NCI-H187 treated with DMSO at 0.1 percent for 48 hours (cell line): ENCODE data around the gene XYLB.

Source experiments
- DNase-seq: peaks from one replicate; lab custom pipeline; 2025; lab: John Stamatoyannopoulos, UW

The XYLB gene

GRCh38 chr3:38454884-38455638 is 108.5 kb downstream of the XYLB start:
- DNase-seq: no peak

- no peak for DNase-seq
Measured at GRCh38 chr3:38455639-38456430, 109.2 kb downstream of the XYLB start.

DNA sequence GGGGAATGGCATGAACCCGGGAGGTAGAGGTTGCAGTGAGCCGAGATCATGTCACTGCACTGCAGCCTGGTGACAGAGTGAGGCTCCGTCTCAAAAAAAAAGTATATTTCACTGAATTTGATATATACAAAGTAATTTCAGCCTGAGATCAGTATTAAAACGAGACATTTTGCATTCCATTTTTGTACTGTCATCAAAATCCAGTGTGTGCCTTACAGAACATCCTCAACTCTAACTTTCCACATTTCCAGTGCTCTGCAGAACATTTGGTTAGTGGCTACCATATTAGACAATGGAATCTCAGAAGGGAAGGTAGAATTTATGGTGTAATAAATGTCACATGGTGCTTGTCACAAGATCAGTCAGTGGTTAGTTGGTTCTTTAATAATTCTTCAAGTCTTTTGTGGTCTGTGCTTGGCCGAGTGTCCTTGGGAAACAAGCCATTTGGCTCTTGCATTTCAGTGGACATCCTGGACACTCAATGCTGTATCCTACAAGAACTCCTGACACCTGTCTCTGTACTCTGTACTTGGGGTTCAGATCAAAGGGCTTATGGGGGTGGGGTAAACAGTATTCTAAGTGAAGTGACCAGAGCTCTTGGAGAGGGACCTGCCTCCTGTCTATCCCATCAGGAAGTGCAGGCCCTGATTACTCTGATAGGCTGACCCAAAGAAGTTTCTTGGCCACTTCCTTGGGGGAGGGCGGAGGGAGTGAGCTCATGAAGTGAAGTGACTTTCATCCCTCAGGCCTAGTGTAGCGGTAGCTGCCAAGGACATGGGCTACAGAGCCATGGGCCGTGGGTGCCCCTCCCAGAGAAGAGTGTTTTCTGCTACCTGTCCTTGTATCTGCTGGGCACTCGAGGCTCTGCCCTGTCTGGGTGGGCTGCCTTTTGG is 110.8 kb downstream of the XYLB start:
- no peak for DNase-seq

GRCh38 chr3:38458796-38459498 is 112.4 kb downstream of the XYLB start:
- no peak for DNase-seq

GRCh38 chr3:38459499-38460048 is 113.0 kb downstream of the XYLB start:
- no peak for DNase-seq

DNA sequence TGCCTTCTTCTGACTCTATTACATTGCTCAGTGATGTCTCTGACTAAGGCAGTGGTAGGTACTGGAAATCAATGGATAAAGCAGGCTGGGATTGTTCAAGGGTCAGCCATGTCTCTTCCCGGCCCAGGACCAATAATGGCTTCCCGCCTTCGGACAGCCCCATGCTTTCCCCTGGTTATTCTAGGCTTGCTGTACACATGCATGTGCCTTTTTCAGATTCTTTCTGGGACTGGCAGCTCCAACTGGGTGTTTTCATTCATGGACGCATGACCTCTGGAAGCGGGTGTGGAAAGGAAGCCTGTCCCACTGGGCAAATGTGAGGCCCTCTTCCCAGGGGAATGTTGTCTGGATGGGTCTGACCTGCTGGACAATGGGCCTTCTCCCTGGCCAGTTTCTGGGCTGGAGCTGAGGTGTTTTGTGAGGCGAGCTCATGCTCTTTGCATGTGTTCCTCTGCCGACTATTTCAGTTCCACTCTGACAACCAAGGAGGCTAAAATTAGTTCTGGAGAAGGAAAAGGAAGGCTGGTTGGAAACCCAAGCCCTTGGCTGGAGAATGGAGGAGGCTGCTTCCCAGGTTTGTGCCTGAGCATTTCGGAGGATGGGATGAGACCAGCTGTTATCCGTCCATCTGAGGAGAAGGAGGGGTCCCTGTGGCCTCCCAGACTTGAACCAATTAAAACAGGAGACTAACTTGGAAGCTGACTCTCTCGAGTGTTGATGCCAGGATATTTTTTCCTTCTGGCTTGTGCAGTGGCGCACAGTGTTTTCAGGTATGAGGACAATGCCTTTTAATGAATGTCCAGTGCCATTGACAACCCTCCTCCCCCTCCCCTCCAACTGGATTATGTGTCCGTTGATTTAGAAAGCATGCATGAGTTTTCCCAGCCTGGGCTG is 114.0 kb downstream of the XYLB start:
- DNase-seq: no peak
